Activated CD8-positive, alpha-beta memory T cell treated with anti-CD3 and anti-CD28 coated beads, Interleukin-2, amount 50 U/mL, for 24 hours (primary cell): ENCODE results near the gene IFT172.
"Not testable (repeated sequence)": the region's sequence is repeated elsewhere in the genome, so short reads cannot be mapped to it uniquely, and the experiment has no call there.

Experiments used
- DNase-seq: peaks from one replicate; pipeline ENCODE4 v3.0.0-alpha.2; 2020; ENCODE audit errors: extremely low read depth

The IFT172 gene

DNA sequence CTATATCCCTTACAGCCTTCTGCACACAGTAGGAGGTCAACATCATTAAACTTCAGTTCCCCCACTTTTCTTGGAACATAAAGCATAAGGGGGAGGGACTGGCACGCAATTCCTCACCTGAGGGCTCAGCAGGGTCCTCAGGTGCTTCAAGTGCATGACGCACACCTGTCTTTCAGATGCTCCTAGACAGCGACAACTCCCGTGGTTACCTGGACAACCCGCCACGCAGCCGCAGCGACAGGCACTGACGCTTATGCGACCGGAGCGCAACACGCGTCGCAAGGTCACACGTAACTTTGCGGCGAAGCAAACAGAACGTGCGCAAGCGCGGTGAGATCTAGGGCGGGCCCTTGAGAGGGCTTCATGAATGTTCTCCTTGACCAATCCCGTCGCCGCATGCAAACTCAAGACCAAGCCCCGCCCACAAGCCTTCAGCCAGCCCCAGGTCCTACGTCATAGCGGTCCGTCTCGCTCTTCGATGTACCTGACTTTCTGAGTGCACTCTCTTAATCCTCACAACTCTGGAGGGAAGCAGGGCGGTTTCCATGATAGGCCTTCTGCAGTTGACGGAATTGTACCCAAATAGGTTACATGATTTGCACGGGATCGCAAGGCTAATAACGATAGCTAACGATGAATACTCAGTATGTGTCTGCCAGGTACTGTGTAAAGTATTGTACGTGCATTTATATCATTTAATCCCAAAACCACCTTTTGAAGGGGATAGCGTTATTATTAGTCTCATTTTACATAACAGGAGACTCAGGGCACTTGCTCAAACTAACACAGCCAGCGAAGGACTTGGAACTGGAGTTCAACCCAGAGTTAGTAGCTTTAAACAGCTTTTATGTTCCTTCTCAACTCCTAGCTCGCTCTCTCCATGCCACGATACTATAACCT lies at the start of gene IFT172:
TSS of gene IFT172 (minus strand) at position 246 of the 900 bp plus-strand sequence. CDS start at position 156, 90 bp downstream.
- DNase-seq = peak; percentile 98

GRCh38 chr2:27538839-27539450 lies 49.4 kb upstream of the IFT172 start:
- DNase-seq = not testable (repeated sequence)

GRCh38 chr2:27537287-27537686 lies 47.7 kb upstream of the IFT172 start:
- DNase-seq = no peak

DNA sequence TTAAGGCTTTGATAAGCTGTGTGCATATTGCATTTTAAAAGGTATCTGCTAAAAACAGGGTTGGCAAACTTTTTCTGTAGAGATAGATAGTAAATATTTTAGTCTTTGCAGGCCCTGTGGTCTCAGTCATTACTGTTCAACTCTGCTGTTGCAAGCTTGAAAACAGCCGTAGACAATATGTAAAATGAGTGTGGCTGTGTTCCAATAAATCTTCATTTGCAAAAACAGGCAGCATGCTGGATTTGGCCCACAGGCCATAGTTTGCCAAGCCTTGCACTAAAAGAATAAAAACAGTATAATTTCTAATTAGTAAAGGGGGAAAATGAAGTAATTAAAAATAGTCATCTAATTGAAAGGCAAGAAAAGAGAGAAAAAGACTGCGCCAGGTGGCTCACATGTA lies 42.4 kb upstream of the IFT172 start:
- no peak for DNase-seq

GRCh38 chr2:27527182-27527581 lies 37.6 kb upstream of the IFT172 start:
- DNase-seq = no peak

- DNase-seq = no peak
These were observed 32.9 kb upstream of the IFT172 start for GRCh38 chr2:27522400-27522945.

DNA sequence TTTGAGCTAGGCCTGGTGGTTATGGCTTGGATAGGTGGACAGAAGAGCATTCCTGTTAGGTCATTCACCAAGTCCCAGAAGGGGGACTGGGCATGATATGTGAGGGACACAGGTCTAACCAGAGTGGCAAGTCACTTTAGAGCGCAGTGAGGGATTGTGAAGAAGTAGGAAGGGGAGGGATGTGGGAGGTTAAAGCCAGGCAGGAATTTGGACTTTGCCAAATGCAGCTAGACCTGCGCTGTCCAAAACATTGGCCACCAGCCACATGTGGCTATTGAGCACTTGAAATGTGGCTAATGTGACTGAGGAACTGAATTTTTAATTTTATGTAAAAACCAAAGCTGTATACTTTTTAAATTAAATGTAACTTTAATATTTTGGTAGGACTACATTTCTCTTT lies 30.8 kb upstream of the IFT172 start:
- DNase-seq = no peak

GRCh38 chr2:27518782-27519113 lies 29.2 kb upstream of the IFT172 start:
- DNase-seq = no peak

DNA sequence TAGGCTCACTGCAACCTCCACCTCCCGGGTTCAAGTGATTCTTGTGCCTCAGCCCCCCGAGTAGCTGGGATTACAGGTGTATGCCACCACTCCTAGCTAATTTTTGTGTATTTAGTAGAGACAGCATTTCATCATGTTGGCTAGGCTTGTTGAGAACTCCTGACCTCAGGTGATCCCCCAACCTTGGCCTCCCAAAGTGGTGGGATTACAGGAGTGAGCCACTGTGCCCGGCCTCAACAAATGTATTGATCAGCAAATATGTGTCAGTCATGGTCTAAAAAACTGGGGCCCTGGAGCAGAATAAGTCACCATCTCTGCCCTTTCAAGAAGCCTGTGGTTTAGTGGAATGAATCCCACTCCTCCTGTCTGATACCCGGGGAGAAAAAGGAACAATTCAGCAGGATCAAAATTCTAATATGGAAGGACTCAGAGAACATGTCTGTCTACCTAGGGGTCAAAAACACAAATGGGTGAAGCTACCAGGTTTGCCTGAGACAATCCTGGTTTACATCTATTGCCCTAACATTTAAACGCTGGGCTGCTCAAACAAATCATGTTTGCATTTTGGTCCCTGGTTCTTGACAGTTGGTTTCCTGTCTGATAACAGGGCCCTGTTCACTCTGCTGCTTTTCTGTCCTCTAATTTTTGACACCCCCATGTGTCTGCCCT lies 28.7 kb upstream of the IFT172 start:
- DNase-seq = no peak

GRCh38 chr2:27509326-27509725 lies 19.8 kb upstream of the IFT172 start:
- no peak for DNase-seq

- no peak for DNase-seq
These were observed 17.8 kb upstream of the IFT172 start for GRCh38 chr2:27507293-27507692.

- no peak for DNase-seq
These were observed 17.0 kb upstream of the IFT172 start for GRCh38 chr2:27506587-27506986.

DNA sequence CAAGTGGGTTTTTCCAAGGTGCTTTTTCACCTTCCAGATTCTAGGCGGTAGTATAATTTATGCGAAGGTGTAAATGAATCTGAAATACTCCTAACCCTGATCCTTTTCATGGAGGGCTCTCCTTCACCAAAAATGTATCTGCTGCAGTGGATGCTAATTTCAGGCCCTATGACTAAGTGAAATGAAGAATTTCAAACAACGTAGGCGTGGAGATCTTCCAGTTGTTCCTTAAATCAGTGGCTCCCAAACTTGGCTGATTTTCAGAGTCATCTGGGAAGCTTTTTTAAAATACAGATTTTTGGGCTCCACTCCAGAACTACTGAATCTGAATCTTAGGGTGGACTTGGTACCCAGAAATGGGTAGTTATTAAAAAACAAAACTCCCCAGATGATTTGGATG lies 12.6 kb upstream of the IFT172 start:
- no peak for DNase-seq

DNA sequence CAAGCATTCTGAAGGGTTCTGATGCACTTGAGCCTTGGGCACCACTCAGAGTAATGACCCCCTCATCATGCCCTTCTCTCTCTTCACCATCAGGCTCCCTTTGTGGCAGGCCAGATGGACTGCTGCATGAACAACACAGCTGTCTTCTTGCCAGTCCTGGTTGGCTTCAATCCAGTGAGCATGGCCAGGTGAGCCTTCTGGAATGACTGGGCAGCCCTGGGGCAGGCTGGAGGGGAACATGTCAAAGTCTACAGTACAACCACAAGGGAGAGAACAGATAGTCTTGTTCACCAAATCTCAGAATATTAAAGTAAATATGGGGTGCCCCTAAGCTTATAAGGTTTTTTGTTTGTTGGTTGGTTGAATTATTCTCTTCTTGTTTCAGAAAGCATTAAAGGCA lies 11.5 kb upstream of the IFT172 start:
- DNase-seq = no peak

DNA sequence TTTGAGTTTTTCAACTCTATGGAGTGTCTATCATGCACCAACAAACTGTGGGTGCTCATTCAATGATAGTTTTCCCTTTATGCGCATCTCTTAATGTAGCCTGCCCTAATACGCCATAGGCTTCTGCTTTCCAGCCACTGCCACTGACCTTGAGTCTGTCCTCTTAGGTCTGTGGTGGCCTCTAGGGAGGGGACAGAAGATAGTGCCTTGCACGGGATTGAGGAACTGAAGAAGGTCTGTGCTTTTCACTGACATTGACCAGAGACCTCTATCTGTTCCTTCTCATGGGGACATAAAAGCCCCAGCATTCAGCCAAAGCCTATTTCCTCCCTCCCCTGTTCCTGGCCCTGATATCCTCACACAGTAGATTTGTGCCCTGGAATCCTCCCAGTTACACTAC lies 9.4 kb upstream of the IFT172 start:
- no peak for DNase-seq

DNA sequence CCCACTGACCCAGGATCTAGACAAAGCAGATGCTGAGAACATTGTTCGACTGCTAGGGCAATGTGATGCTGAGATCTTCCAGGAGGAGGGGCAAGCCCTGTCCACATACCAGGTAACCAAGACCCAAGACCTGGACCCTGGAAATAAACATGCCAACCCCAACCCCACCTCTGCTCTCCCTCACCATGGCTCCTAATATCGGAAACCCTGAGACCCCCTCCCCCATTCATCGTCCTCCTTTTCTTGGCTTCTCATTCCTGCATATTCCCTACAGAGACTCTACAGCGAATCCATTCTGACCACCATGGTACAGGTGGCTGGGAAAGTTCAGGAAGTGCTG lies 7.7 kb upstream of the IFT172 start:
- no peak for DNase-seq

GRCh38 chr2:27496357-27497287 lies 7.1 kb upstream of the IFT172 start, which contains the start of gene GCKR:
Gene GCKR (plus strand): TSS chr2:27496839. CDS start chr2:27496905, 66 bp downstream.
- DNase-seq = no peak

GRCh38 chr2:27495840-27496356 lies 6.4 kb upstream of the IFT172 start:
- DNase-seq = no peak

GRCh38 chr2:27494944-27495554 lies 5.5 kb upstream of the IFT172 start, which contains the start of gene FNDC4:
Gene FNDC4 (minus strand): TSS chr2:27495200. CDS start chr2:27494679, 521 bp downstream.
- DNase-seq = no peak

DNA sequence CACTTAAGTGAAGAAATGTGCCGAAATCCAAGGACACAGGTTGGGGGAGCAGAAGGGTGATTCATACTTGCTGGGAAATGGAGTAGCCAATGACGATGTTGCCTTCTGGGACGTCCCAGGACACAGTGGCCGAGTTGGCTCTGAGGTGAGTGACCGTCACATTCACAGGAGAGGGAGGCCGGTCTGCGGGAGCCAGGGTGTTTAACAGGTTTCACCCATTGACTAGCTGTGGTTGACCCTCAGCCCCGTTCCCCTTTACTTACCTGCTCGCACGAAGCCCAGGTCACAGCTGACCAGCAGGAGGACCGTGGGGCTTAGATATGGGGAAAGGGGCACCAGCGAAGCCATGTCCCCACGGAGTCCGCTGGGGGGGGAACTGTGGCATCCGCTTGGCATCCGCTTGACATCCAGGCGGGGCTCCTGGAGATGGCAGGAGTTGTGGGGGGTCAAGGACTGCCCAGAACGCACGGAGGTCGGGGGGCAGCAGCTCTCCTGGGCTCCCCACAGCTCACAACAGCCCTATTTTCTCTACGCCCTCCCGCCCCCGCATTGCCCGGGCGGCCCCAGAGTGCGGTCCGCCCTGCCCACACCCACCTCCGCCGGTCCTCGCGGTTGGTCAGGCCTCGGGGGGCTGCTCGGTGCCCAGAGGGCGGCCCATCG lies 4.9 kb upstream of the IFT172 start:
- no peak for DNase-seq
